Esophagus squamous epithelium (tissue), 5 donors: ENCODE results near the gene PLCB2. TPM values are rescaled to one million over a fixed set of nuclear protein-coding genes. Genes with fewer than 3 reads are reported as not detected.

Source experiments
- DNase-seq: peaks from one replicate; lab custom pipeline; 2025; lab: John Stamatoyannopoulos, UW
- H3K27ac ChIP-seq, 4 donors: fragments of 200-600 bp; sonication (generic); one replicate each; pipeline ENCODE4 v1.5.1; 2016 to 2019; ENCODE audit warnings: mild to moderate bottlenecking in 1 of 4
- H3K27me3 ChIP-seq, 4 donors: fragments of 200-600 bp; sonication (generic); 1 replicate in 3 of 4; 2 replicates in 1 of 4; pipeline versions ENCODE4 v1.5.1 to v1.6.0; 2017 to 2021; ENCODE audit warnings: antibody characterized with exemption in 1 of 4
- H3K36me3 ChIP-seq, 3 donors: fragments of 200-600 bp; sonication (generic); one replicate each; pipeline ENCODE4 v1.5.1; 2016 to 2019
- H3K4me1 ChIP-seq, 3 donors: fragments of 200-600 bp; sonication (generic); one replicate each; pipeline ENCODE4 v1.5.1; 2017 to 2019
- H3K4me3 ChIP-seq, 4 donors: fragments of 200-600 bp; sonication (generic); 1 replicate in 3 of 4; 2 replicates in 1 of 4; pipeline ENCODE4 v1.5.1; 2016 to 2019; ENCODE audit warnings: mild to moderate bottlenecking in 2 of 4, moderate library complexity in 1 of 4
- H3K9me3 ChIP-seq, 3 donors: fragments of 200-600 bp; sonication (generic); one replicate each; pipeline ENCODE4 v1.5.1; 2016 to 2019
- CTCF ChIP-seq, 6 experiments: fragments of 450-650 bp in 4 of 6; fragments of 200-600 bp in 2 of 6; sonication (generic) in 2 of 6; IDR thresholded peaks; one replicate each; pipeline ENCODE4 v1.5.1; 2016 to 2019; ENCODE audit warnings: antibody characterized with exemption in 6 of 6, mild to moderate bottlenecking in 4 of 6, moderate library complexity in 4 of 6
- POLR2A ChIP-seq, 4 donors: fragments of 450-650 bp; IDR thresholded peaks; one replicate each; pipeline ENCODE4 v1.6.1; 2017; ENCODE audit warnings: antibody characterized with exemption in 4 of 4, mild to moderate bottlenecking in 4 of 4, moderate library complexity in 3 of 4
- WGBS, 2 donors: methylation state at CpG; one replicate each; pipeline ENCODE4 v1.1.5; 2018; 5-methylcytosine and 5-hydroxymethylcytosine counted together
- intact Hi-C: fragments of 100-400 bp; cut with DNase I; formaldehyde crosslinking; loops from one replicate; pipeline ENCODE4 v1.15.0; 2022
- total RNA-seq, 4 donors: library from RNA; depleted of rRNA; stranded (reverse); fragments of >200 nt; gene quantifications; one replicate each; pipeline ENCODE4 v1.1.0, GENCODE V29; 2016
- donor health status: DM: yes; HTN: yes; CAD: no.

PLCB2 gene
- total RNA-seq, 4 donors from 2014 or later = 6.1 to 15.9 (median 10.4) TPM

GRCh38 chr15:40258544-40258943 is 49.2 kb downstream of the PLCB2 start:
- intact Hi-C loops = no loop called here
- no peaks in the 10 kb centered on the region for H3K9me3 ChIP-seq
- H3K36me3 ChIP-seq = peaks cover 0 to 95% (median 4%) of the 10 kb centered on the region in 3 donors
- peaks cover under 1 to 27% (median 6%) of the 10 kb centered on the region in 3 donors for H3K4me1 ChIP-seq
- WGBS, 2 donors = 75% methylated on average over 1 of the region's 8 CpGs; no CpG with 5 or more reads in 1 of the 2 donors
- H3K27me3 ChIP-seq = peaks cover 0 to 23% (median 0%) of the 10 kb centered on the region in 4 donors
- H3K27ac ChIP-seq = no peak overlapping the region
- TF ChIP-seq CTCF (IDR thresholded peaks at IDR 0.05) (no peak), POLR2A (IDR thresholded peaks at IDR 0.05) (no peak)
- no peak for DNase-seq
- H3K4me3 ChIP-seq = no peak overlapping the region

GRCh38 chr15:40257656-40258450 is 49.9 kb downstream of the PLCB2 start:
- Histone ChIP-seq H3K27me3 (peaks cover 0 to 30% (median 0%) of the 10 kb centered on the region in 4 donors), H3K36me3 (peaks cover 0 to 89% (median 4%) of the 10 kb centered on the region in 3 donors), H3K27ac (no peak overlapping the region), H3K4me1 (peaks cover 8 to 34% (median 10%) of the 10 kb centered on the region in 3 donors), H3K4me3 (no peak overlapping the region), H3K9me3 (no peaks in the 10 kb centered on the region)
- intact Hi-C loops = no loop called here
- no peak for DNase-seq
- 82 to 85% methylated on average over 4 to 7 of the region's 9 CpGs for WGBS, 2 donors
- TF ChIP-seq POLR2A (IDR thresholded peaks at IDR 0.05) (no peak), CTCF (IDR thresholded peaks at IDR 0.05) (no peak)

GRCh38 chr15:40256638-40257235 is 51.0 kb downstream of the PLCB2 start:
- WGBS, 2 donors = no CpG with 5 or more reads among the region's 17 CpGs
- no peak for DNase-seq
- Histone ChIP-seq H3K9me3 (no peaks in the 10 kb centered on the region), H3K4me1 (peaks cover 16 to 45% (median 21%) of the 10 kb centered on the region in 3 donors), H3K4me3 (no peak overlapping the region), H3K36me3 (peaks cover 0 to 78% (median 4%) of the 10 kb centered on the region in 3 donors), H3K27ac (no peak overlapping the region), H3K27me3 (peaks cover 0 to 41% (median 0%) of the 10 kb centered on the region in 4 donors)
- TF ChIP-seq POLR2A (IDR thresholded peaks at IDR 0.05) (no peak), CTCF (IDR thresholded peaks at IDR 0.05) (no peak)
- intact Hi-C loops = no loop called here

GRCh38 chr15:40255033-40255432 is 52.7 kb downstream of the PLCB2 start:
- TF ChIP-seq CTCF (IDR thresholded peaks at IDR 0.05) (no peak), POLR2A (IDR thresholded peaks at IDR 0.05) (no peak)
- Histone ChIP-seq H3K36me3 (peaks cover 0 to 66% (median 4%) of the 10 kb centered on the region in 3 donors), H3K27ac (no peak overlapping the region), H3K4me3 (no peak overlapping the region), H3K27me3 (peaks cover 0 to 42% (median 0%) of the 10 kb centered on the region in 4 donors), H3K4me1 (peaks cover 18 to 62% (median 22%) of the 10 kb centered on the region in 3 donors), H3K9me3 (no peaks in the 10 kb centered on the region)
- WGBS, 2 donors = 83 to 84% methylated on average over 4 of the region's 4 CpGs
- DNase-seq = no peak
- intact Hi-C loops = no loop called here

- intact Hi-C loops = no loop called here
- H3K4me1 ChIP-seq = peaks cover 23 to 68% (median 27%) of the 10 kb centered on the region in 3 donors
- TF ChIP-seq POLR2A (IDR thresholded peaks at IDR 0.05) (no peak), CTCF (IDR thresholded peaks at IDR 0.05) (no peak)
- no peak for DNase-seq
- no peak overlapping the region for H3K27ac ChIP-seq
- no peaks in the 10 kb centered on the region for H3K9me3 ChIP-seq
- peaks cover 0 to 42% (median 0%) of the 10 kb centered on the region in 4 donors for H3K27me3 ChIP-seq
- no peak overlapping the region for H3K4me3 ChIP-seq
- 85 to 86% methylated on average over 3 of the region's 3 CpGs for WGBS, 2 donors
- peaks cover 0 to 60% (median 4%) of the 10 kb centered on the region in 3 donors for H3K36me3 ChIP-seq
Observed at GRCh38 chr15:40254452-40254851, 53.3 kb downstream of the PLCB2 start.
